ENCODE measurements around the gene PYROXD2. TPM values are rescaled to one million over a fixed set of nuclear protein-coding genes. Genes with fewer than 3 reads are reported as not detected.

The PYROXD2 gene
- polyA plus RNA-seq, 1 experiment: 23.1 TPM

GRCh38 chr10:98368644-98369043, 46.3 kb downstream of the PYROXD2 start:
- Histone ChIP-seq H3K4me3 (ENCODE audit: low read depth, low read length) (no peak overlapping the region), H3K36me3 (ENCODE audit: control insufficient read depth, insufficient read depth, low read length) (no peaks in the 10 kb centered on the region), H3K27me3 (ENCODE audit: control insufficient read depth, insufficient read depth, low read length) (no peaks in the 10 kb centered on the region; the same call in 1 of the 2 replicates)
- no peak for TF ChIP-seq CTCF (IDR thresholded peaks at IDR 0.05; ENCODE audit: insufficient read depth, low read depth, low read length)
- ChIA-PET CTCF (interaction anchor here (1.1 kb wide), 1 partner anchor 12 kb away, joined by 3 read pairs; no protein-coding TSS in a partner anchor), POLR2A (no interaction called here)
- DNase-seq (ENCODE audit: low read depth): no peak

- no peak overlapping the region for H3K4me3 ChIP-seq (ENCODE audit: low read depth, low read length)
- no peaks in the 10 kb centered on the region; the same call in 1 of the 2 replicates for H3K27me3 ChIP-seq (ENCODE audit: control insufficient read depth, insufficient read depth, low read length)
- POLR2A ChIA-PET: no interaction called here
- no peak for TF ChIP-seq CTCF (IDR thresholded peaks at IDR 0.05; ENCODE audit: insufficient read depth, low read depth, low read length)
- DNase-seq (ENCODE audit: low read depth): no peak
- no peaks in the 10 kb centered on the region for H3K36me3 ChIP-seq (ENCODE audit: control insufficient read depth, insufficient read depth, low read length)
- CTCF ChIA-PET: interaction anchor here (0.9 to 1.1 kb wide), 3 partner anchors 11 to 27 kb away, joined by 3 to 5 read pairs (median 3); no protein-coding TSS in a partner anchor
These were observed 47.2 kb downstream of the PYROXD2 start for GRCh38 chr10:98367604-98368451.

- H3K27me3 ChIP-seq (ENCODE audit: control insufficient read depth, insufficient read depth, low read length): no peaks in the 10 kb centered on the region
- no peaks in the 10 kb centered on the region for H3K36me3 ChIP-seq (ENCODE audit: control insufficient read depth, insufficient read depth, low read length)
- H3K4me3 ChIP-seq (ENCODE audit: low read depth, low read length): no peak overlapping the region
- DNase-seq (ENCODE audit: low read depth): no peak
- CTCF ChIA-PET: interaction anchor here (0.6 to 1.5 kb wide), 3 partner anchors 8 to 60 kb away, joined by 3 to 5 read pairs (median 3); no protein-coding TSS in a partner anchor
- POLR2A ChIA-PET: no interaction called here
- TF ChIP-seq CTCF (IDR thresholded peaks at IDR 0.05; ENCODE audit: insufficient read depth, low read depth, low read length): no peak
These were observed 48.9 kb downstream of the PYROXD2 start for GRCh38 chr10:98366062-98366530.

- no peak for TF ChIP-seq CTCF (IDR thresholded peaks at IDR 0.05; ENCODE audit: insufficient read depth, low read depth, low read length)
- POLR2A ChIA-PET: no interaction called here
These were observed 49.4 kb downstream of the PYROXD2 start for GRCh38 chr10:98365406-98366061.

More at GRCh38 chr10:98365406-98366061, 49.4 kb downstream of the PYROXD2 start:
- CTCF ChIA-PET: interaction anchor here (0.6 to 1.5 kb wide), 4 partner anchors 8 to 59 kb away, joined by 3 to 5 read pairs (median 3); no protein-coding TSS in a partner anchor
- no peak for DNase-seq (ENCODE audit: low read depth)
- Histone ChIP-seq H3K27me3 (ENCODE audit: control insufficient read depth, insufficient read depth, low read length) (no peaks in the 10 kb centered on the region), H3K36me3 (ENCODE audit: control insufficient read depth, insufficient read depth, low read length) (no peaks in the 10 kb centered on the region), H3K4me3 (ENCODE audit: low read depth, low read length) (no peak overlapping the region)
